Smooth muscle cell (in vitro differentiated cells): ENCODE results near the gene LMAN2L. TPM values are rescaled to one million over a fixed set of nuclear protein-coding genes. Genes with fewer than 3 reads are reported as not detected.

Experiments used
- DNase-seq: peaks from one replicate; lab custom pipeline; 2025; ENCODE audit not compliant: unreplicated experiment; lab: John Stamatoyannopoulos, UW
- H2AFZ ChIP-seq: fragments of 200-600 bp; sonication (generic); 2 replicates; pipeline ENCODE4 v1.6.0; 2016; ENCODE audit warnings: antibody characterized with exemption, low read depth, mild to moderate bottlenecking
- H3F3A ChIP-seq: fragments of 200-600 bp; sonication (generic); 2 replicates; pipeline ENCODE4 v1.6.0; 2017; ENCODE audit warnings: antibody characterized with exemption, low read depth
- H3K27ac ChIP-seq: fragments of 200-600 bp; sonication (generic); 2 replicates; pipeline ENCODE4 v1.5.1; 2016; ENCODE audit warnings: low read depth, mild to moderate bottlenecking
- H3K27me3 ChIP-seq: fragments of 200-600 bp; sonication (generic); 2 replicates; pipeline ENCODE4 v1.6.1; 2016; ENCODE audit warnings: low read depth, mild to moderate bottlenecking
- H3K36me3 ChIP-seq: fragments of 200-600 bp; sonication (generic); 2 replicates; pipeline ENCODE4 v1.5.1; 2016; ENCODE audit warnings: low read depth
- H3K4me1 ChIP-seq: fragments of 200-600 bp; sonication (generic); 2 replicates; pipeline ENCODE4 v1.5.1; 2016; ENCODE audit warnings: low read depth
- H3K4me2 ChIP-seq: fragments of 200-600 bp; sonication (generic); 2 replicates; pipeline ENCODE4 v1.6.0; 2016; ENCODE audit warnings: mild to moderate bottlenecking
- H3K4me3 ChIP-seq: fragments of 200-600 bp; sonication (generic); 2 replicates; pipeline ENCODE4 v1.5.1; 2016; ENCODE audit warnings: mild to moderate bottlenecking
- H3K79me2 ChIP-seq: fragments of 200-600 bp; sonication (generic); 2 replicates; pipeline ENCODE4 v1.6.0; 2016; ENCODE audit warnings: low read depth, mild to moderate bottlenecking
- H3K9ac ChIP-seq: fragments of 200-600 bp; sonication (generic); 2 replicates; pipeline ENCODE4 v1.6.0; 2016; ENCODE audit warnings: low read depth
- H3K9me3 ChIP-seq: fragments of 200-600 bp; sonication (generic); replicated peaks from 2 replicates; pipeline ENCODE4 v1.5.1; 2016; ENCODE audit warnings: low read depth
- H4K20me1 ChIP-seq: fragments of 200-600 bp; sonication (generic); 2 replicates; pipeline ENCODE4 v1.6.0; 2016; ENCODE audit warnings: low read depth
- WGBS: methylation state at CpG from one replicate; pipeline ENCODE4 v1.1.7; 2016; ENCODE audit warnings: low lambda C conversion rate; 5-methylcytosine and 5-hydroxymethylcytosine counted together
- polyA plus RNA-seq: library from polyadenylated mRNA; unstranded; fragments of >200 nt; fragmentation: Nextera tagmentation; extraction: Ambion mirVana; gene quantifications from 2 replicates; pipeline ENCODE4 v1.2.1, GENCODE V29; 2016
- total RNA-seq: library from RNA; depleted of rRNA; stranded (reverse); fragments of >200 nt; gene quantifications from 2 replicates; pipeline ENCODE4 v1.2.3, GENCODE V29; 2014
- TF ChIP-seq, protein P1 (sequence below): fragments of 200-600 bp; sonication (generic); IDR thresholded peaks from 2 replicates; pipeline ENCODE4 v1.5.1; 2017; ENCODE audit warnings: borderline replicate concordance, mild to moderate bottlenecking, antibody characterized with exemption; ENCODE audit not compliant: insufficient read depth, poor library complexity, severe bottlenecking

Gene LMAN2L
- total and polyA plus RNA-seq, 2 experiments from 2014 or later: 26.2 to 32.9 TPM

GRCh38 chr2:96760036-96760985, 20.4 kb upstream of the LMAN2L start, which contains the start of gene CNNM4:
Gene CNNM4, plus strand, starts transcription at chr2:96760902. Its CDS starts 98 bp downstream, at chr2:96761000.
- DNase-seq: peak; percentile 86
- Histone ChIP-seq H3K36me3 (no peaks in the 10 kb centered on the region), H4K20me1 (peaks cover 19% of the 10 kb centered on the region), H3F3A (no peaks in the 10 kb centered on the region), H3K4me3 (peak within 1 kb of the TSS; percentile 53), H2AFZ (peak within 1 kb of the TSS; percentile 66), H3K4me1 (peaks cover 43% of the 10 kb centered on the region), H3K9me3 (no peaks in the 10 kb centered on the region), H3K79me2 (peaks cover 31% of the 10 kb centered on the region), H3K9ac (peak within 1 kb of the TSS; percentile 27), H3K27me3 (no peaks in the 10 kb centered on the region), H3K27ac (no peak within 1 kb of the TSS), H3K4me2 (peak within 1 kb of the TSS; percentile 94)
- 8% methylated on average over 48 of the region's 62 CpGs for WGBS
- TF ChIP-seq, protein P1, sequence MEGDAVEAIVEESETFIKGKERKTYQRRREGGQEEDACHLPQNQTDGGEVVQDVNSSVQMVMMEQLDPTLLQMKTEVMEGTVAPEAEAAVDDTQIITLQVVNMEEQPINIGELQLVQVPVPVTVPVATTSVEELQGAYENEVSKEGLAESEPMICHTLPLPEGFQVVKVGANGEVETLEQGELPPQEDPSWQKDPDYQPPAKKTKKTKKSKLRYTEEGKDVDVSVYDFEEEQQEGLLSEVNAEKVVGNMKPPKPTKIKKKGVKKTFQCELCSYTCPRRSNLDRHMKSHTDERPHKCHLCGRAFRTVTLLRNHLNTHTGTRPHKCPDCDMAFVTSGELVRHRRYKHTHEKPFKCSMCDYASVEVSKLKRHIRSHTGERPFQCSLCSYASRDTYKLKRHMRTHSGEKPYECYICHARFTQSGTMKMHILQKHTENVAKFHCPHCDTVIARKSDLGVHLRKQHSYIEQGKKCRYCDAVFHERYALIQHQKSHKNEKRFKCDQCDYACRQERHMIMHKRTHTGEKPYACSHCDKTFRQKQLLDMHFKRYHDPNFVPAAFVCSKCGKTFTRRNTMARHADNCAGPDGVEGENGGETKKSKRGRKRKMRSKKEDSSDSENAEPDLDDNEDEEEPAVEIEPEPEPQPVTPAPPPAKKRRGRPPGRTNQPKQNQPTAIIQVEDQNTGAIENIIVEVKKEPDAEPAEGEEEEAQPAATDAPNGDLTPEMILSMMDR: no peak

- H4K20me1 ChIP-seq: peaks cover 14% of the 10 kb centered on the region
- TF ChIP-seq, protein P1: no peak
- no peak overlapping the region for H3K27ac ChIP-seq
- no peak overlapping the region for H3K4me3 ChIP-seq
- no peaks in the 10 kb centered on the region for H3F3A ChIP-seq
- H3K4me2 ChIP-seq: no peak overlapping the region
- peaks cover 27% of the 10 kb centered on the region for H3K79me2 ChIP-seq
- peaks cover 40% of the 10 kb centered on the region for H3K4me1 ChIP-seq
- no peak for DNase-seq
- no peaks in the 10 kb centered on the region for H3K9me3 ChIP-seq
- H3K36me3 ChIP-seq: no peaks in the 10 kb centered on the region
- H3K9ac ChIP-seq: no peak overlapping the region
- WGBS: 96% methylated on average over 4 of the region's 4 CpGs
- H3K27me3 ChIP-seq: no peaks in the 10 kb centered on the region
- no peak overlapping the region for H2AFZ ChIP-seq
These were observed 19.7 kb upstream of the LMAN2L start for GRCh38 chr2:96759548-96759947.

- WGBS: 88% methylated on average over 3 of the region's 3 CpGs
- DNase-seq: no peak
- no peaks in the 10 kb centered on the region for H3K9me3 ChIP-seq
These were observed 19.1 kb upstream of the LMAN2L start for GRCh38 chr2:96758987-96759386.

More at GRCh38 chr2:96758987-96759386, 19.1 kb upstream of the LMAN2L start:
- Histone ChIP-seq H3K36me3 (no peaks in the 10 kb centered on the region), H2AFZ (no peak overlapping the region), H3K4me3 (no peak overlapping the region), H3K4me1 (peaks cover 34% of the 10 kb centered on the region), H4K20me1 (peaks cover 9% of the 10 kb centered on the region), H3K4me2 (no peak overlapping the region), H3K9ac (no peak overlapping the region), H3K27ac (no peak overlapping the region), H3F3A (no peaks in the 10 kb centered on the region), H3K79me2 (peaks cover 22% of the 10 kb centered on the region), H3K27me3 (no peaks in the 10 kb centered on the region)
- TF ChIP-seq, protein P1: no peak
